Adrenal gland (tissue), 12 donors: Measurements from ENCODE around the gene CATSPERB. TPM values are rescaled to one million over a fixed set of nuclear protein-coding genes. Genes with fewer than 3 reads are reported as not detected.

Source experiments
- DNase-seq, 7 donors: peaks; one replicate each; pipeline ENCODE4 v3.0.0-alpha.2; 2019 to 2020
- H3K27ac ChIP-seq, 5 donors: fragments of 200-600 bp; sonication (generic) in 4 of 5; 1 replicate in 3 of 5; 2 replicates in 2 of 5; pipeline versions ENCODE4 v1.5.1 to v1.8.0; 2016 to 2020; ENCODE audit warnings: mild to moderate bottlenecking in 1 of 5
- H3K27me3 ChIP-seq: fragments of 200-600 bp; 2 replicates; pipeline ENCODE4 v1.8.0; 2021
- H3K36me3 ChIP-seq, 2 donors: fragments of 200-600 bp; replicated peaks in 1 of 2; 1 replicate in 1 of 2; 2 replicates in 1 of 2; pipeline versions ENCODE4 v1.5.1 to v1.8.0; 2018 to 2022
- H3K4me1 ChIP-seq, 2 donors: fragments of 200-600 bp; replicated peaks in 1 of 2; 1 replicate in 1 of 2; 2 replicates in 1 of 2; pipeline versions ENCODE4 v1.5.1 to v1.8.0; 2018 to 2021
- H3K4me3 ChIP-seq, 4 donors: fragments of 200-600 bp; sonication (generic) in 3 of 4; one replicate each; pipeline ENCODE4 v1.5.1; 2016 to 2018
- H3K9me3 ChIP-seq, 3 donors: fragments of 200-600 bp; sonication (generic) in 1 of 3; replicated peaks in 1 of 3; 1 replicate in 2 of 3; 2 replicates in 1 of 3; pipeline versions ENCODE4 v1.5.1 to v1.8.0; 2016 to 2021
- CTCF ChIP-seq, 6 experiments: fragments of 450-650 bp in 4 of 6; fragments of 200-600 bp in 2 of 6; sonication (generic) in 1 of 6; IDR thresholded peaks; 1 replicate in 5 of 6; 2 replicates in 1 of 6; pipeline versions ENCODE4 v1.5.1 to v1.8.0; 2016 to 2021; ENCODE audit warnings: antibody characterized with exemption in 6 of 6, mild to moderate bottlenecking in 2 of 6, moderate library complexity in 1 of 6
- POLR2A ChIP-seq, 2 donors: fragments of 450-650 bp; IDR thresholded peaks; one replicate each; pipeline ENCODE4 v1.6.1; 2017; ENCODE audit warnings: antibody characterized with exemption in 2 of 2, mild to moderate bottlenecking in 2 of 2, moderate library complexity in 1 of 2
- whole genome bisulfite sequencing, 4 donors: extraction: QIAGEN DNeasy Blood & Tissue Kit in 2 of 4; methylation state at CpG; one replicate each; pipeline versions ENCODE4 v1.1.5 to v1.1.7; 2013 to 2017; 5-methylcytosine and 5-hydroxymethylcytosine counted together
- intact Hi-C, 2 donors: fragments of 100-400 bp; cut with DNase I; formaldehyde crosslinking; loops; one replicate each; pipeline versions ENCODE4 v1.14.1 to v1.15.0; 2022 to 2023
- polyA plus RNA-seq, 3 donors: library from polyadenylated mRNA; stranded (reverse); fragments of 200-250 nt in 2 of 3; fragments of 350-450 nt in 1 of 3; fragmentation: Illumina TruSeq in 1 of 3; extraction: RNeasy Lipid Tissue Mini Kit (QIAGEN cat#74804) in 1 of 3; gene quantifications; one replicate each; pipeline ENCODE4 v1.2.3, GENCODE V29; 2013 to 2014
- total RNA-seq, 9 donors: library from RNA; depleted of rRNA in 4 of 9; stranded (reverse); fragments of >200 nt in 4 of 9; fragments of 120-200 nt in 1 of 9; fragmentation: NEBNext Ultra II Directional in 1 of 9; extraction: Animal tissue kit (Norgen Biotek cat#: 25700) in 1 of 9; gene quantifications; one replicate each; pipeline versions ENCODE4 v1.1.0 to v1.2.4, GENCODE V29; 2013 to 2023
- donor health status: healthy with polysubstance abuse.
- donor health status: Bipolar disorder and iron deficiency.
- donor health status: DM: yes; HTN: yes; CAD: no.
- donor health status: DM: no; HTN: no; CAD: no.
- donor health status: DM: no; HTN: no; CAD: no.
- donor health status: DM: yes; HTN: yes; CAD: no.

The CATSPERB gene
- total and polyA plus RNA-seq, 12 donors, result 0.11 to 3.2 (median 0.70) TPM; not detected in 2

- Histone ChIP-seq H3K4me3 (no peak overlapping the region), H3K4me1 (no peaks in the 10 kb centered on the region), H3K9me3 (no peaks in the 10 kb centered on the region), H3K36me3 (no peaks in the 10 kb centered on the region), H3K27me3 (no peaks in the 10 kb centered on the region), H3K27ac (no peak overlapping the region)
- no peak for DNase-seq
- TF ChIP-seq CTCF (IDR thresholded peaks at IDR 0.05) (no peak), POLR2A (IDR thresholded peaks at IDR 0.05) (no peak)
- WGBS, 4 donors, result 60 to 81% (median 70%) methylated on average over 4 of the region's 4 CpGs
- intact Hi-C loops, result no loop called here
Measured at GRCh38 chr14:91753501-91754128, 21.7 kb upstream of the CATSPERB start.

- intact Hi-C loops, result no loop called here
Measured at GRCh38 chr14:91752961-91753360, 21.1 kb upstream of the CATSPERB start.

GRCh38 chr14:91751719-91752118 lies 19.8 kb upstream of the CATSPERB start:
- TF ChIP-seq CTCF (IDR thresholded peaks at IDR 0.05) (no peak), POLR2A (IDR thresholded peaks at IDR 0.05) (no peak)
- Histone ChIP-seq H3K27ac (no peak overlapping the region), H3K9me3 (no peaks in the 10 kb centered on the region), H3K4me1 (no peaks in the 10 kb centered on the region), H3K4me3 (no peak overlapping the region), H3K36me3 (no peaks in the 10 kb centered on the region), H3K27me3 (no peaks in the 10 kb centered on the region)
- 71 to 90% (median 73%) methylated on average over 2 of the region's 2 CpGs for WGBS, 4 donors
- DNase-seq, result no peak
- intact Hi-C loops, result no loop called here

More at GRCh38 chr14:91752961-91753360, 21.1 kb upstream of the CATSPERB start:
- no peak for DNase-seq
- Histone ChIP-seq H3K4me1 (no peaks in the 10 kb centered on the region), H3K27ac (no peak overlapping the region), H3K4me3 (no peak overlapping the region), H3K36me3 (no peaks in the 10 kb centered on the region), H3K9me3 (no peaks in the 10 kb centered on the region), H3K27me3 (no peaks in the 10 kb centered on the region)
- WGBS, 4 donors, result 22 to 33% (median 26%) methylated on average over 1 of the region's 1 CpG
- no peak for TF ChIP-seq CTCF (IDR thresholded peaks at IDR 0.05)
- no peak for TF ChIP-seq POLR2A (IDR thresholded peaks at IDR 0.05)

- Histone ChIP-seq H3K4me3 (no peak overlapping the region), H3K27me3 (no peaks in the 10 kb centered on the region), H3K36me3 (no peaks in the 10 kb centered on the region), H3K4me1 (no peaks in the 10 kb centered on the region), H3K9me3 (no peaks in the 10 kb centered on the region), H3K27ac (no peak overlapping the region)
- DNase-seq, result no peak
- TF ChIP-seq CTCF (IDR thresholded peaks at IDR 0.05) (no peak), POLR2A (IDR thresholded peaks at IDR 0.05) (no peak)
- 80 to 87% (median 84%) methylated on average over 3 of the region's 3 CpGs for WGBS, 4 donors
- intact Hi-C loops, result no loop called here
Measured at GRCh38 chr14:91750634-91751198, 18.8 kb upstream of the CATSPERB start.
